C4-2B (cell line): ENCODE data around the gene AGK.

Source experiments
- CTCF ChIP-seq: fragments of 450-650 bp; conservative IDR thresholded peaks from 2 replicates; pipeline ENCODE4 v1.5.1; 2017; ENCODE audit warnings: mild to moderate bottlenecking
- ZFX ChIP-seq: fragments of 450-650 bp; IDR thresholded peaks from 2 replicates; pipeline ENCODE4 v1.6.1; 2017

GRCh38 chr7:141671705-141672496 lies 120.7 kb downstream of the AGK start:
- TF ChIP-seq CTCF = no peak
- TF ChIP-seq ZFX = no peak
